Naive thymus-derived CD4-positive, alpha-beta T cell (primary cell): ENCODE measurements around the gene KLK12. TPM values are rescaled to one million over a fixed set of nuclear protein-coding genes. Genes with fewer than 3 reads are reported as not detected.

Experiments used
- ATAC-seq: fragments of 150-1000 bp; cut with Tn5 transposase; 2 replicates; pipeline ENCODE4 v1.10.0; 2021; ENCODE audit warnings: mild to moderate bottlenecking, moderate library complexity
- CTCF ChIA-PET: fragments of 350-600 bp; sonication (Branson Sonifier 250); formaldehyde crosslinking; loops from one replicate; lab custom pipeline; 2021; ENCODE audit warnings: antibody characterized with exemption; lab: Charles Lee
- POLR2A ChIA-PET: fragments of 350-600 bp; sonication (Branson Sonifier 250); formaldehyde crosslinking; loops from one replicate; lab custom pipeline; 2021; ENCODE audit warnings: antibody characterized with exemption, inconsistent platforms; lab: Charles Lee
- DNase-seq, 9 donors: peaks; one replicate each; pipeline versions ENCODE4 v3.0.0 to v3.0.0-alpha.2; 2020 to 2022; ENCODE audit warnings: mixed read lengths in 1 of 9
- H3K27ac ChIP-seq: one replicate; pipeline ENCODE4 v1.7.0; 2013; ENCODE audit warnings: mild to moderate bottlenecking, low read depth, low read length, moderate library complexity
- H3K27me3 ChIP-seq, 2 donors: one replicate each; pipeline ENCODE4 v1.7.0; 2013; ENCODE audit warnings: low read length in 2 of 2, mild to moderate bottlenecking in 2 of 2, moderate library complexity in 2 of 2; ENCODE audit not compliant: control insufficient read depth in 2 of 2, insufficient read depth in 2 of 2
- H3K36me3 ChIP-seq, 3 experiments: 1 replicate in 2 of 3; 2 replicates in 1 of 3; pipeline ENCODE4 v1.7.0; 2013; ENCODE audit warnings: low read length in 3 of 3, mild to moderate bottlenecking in 3 of 3, moderate library complexity in 1 of 3; ENCODE audit not compliant: insufficient read depth in 3 of 3, control insufficient read depth in 2 of 3
- H3K4me1 ChIP-seq, 2 donors: one replicate each; pipeline ENCODE4 v1.7.0; 2013; ENCODE audit warnings: low read length in 2 of 2, mild to moderate bottlenecking in 2 of 2, moderate library complexity in 1 of 2; ENCODE audit not compliant: control insufficient read depth in 2 of 2, insufficient read depth in 2 of 2
- H3K4me3 ChIP-seq: 2 replicates; pipeline ENCODE4 v1.7.0; 2013; ENCODE audit warnings: mild to moderate bottlenecking, low read length
- H3K9me3 ChIP-seq, 3 experiments: 1 replicate in 2 of 3; 2 replicates in 1 of 3; pipeline ENCODE4 v1.7.0; 2013; ENCODE audit warnings: low read length in 3 of 3; ENCODE audit not compliant: control insufficient read depth in 2 of 3
- H3K27ac Mint-ChIP-seq, 9 donors: one replicate each; pipeline ENCODE4 v1.8.0; 2020 to 2022; ENCODE audit warnings: mixed read lengths in 9 of 9, mild to moderate bottlenecking in 8 of 9, moderate library complexity in 5 of 9, inconsistent platforms in 2 of 9
- H3K27me3 Mint-ChIP-seq, 5 donors: one replicate each; pipeline ENCODE4 v1.8.0; 2021 to 2022; ENCODE audit warnings: mixed read lengths in 5 of 5, mild to moderate bottlenecking in 1 of 5
- H3K36me3 Mint-ChIP-seq, 5 donors: one replicate each; pipeline ENCODE4 v1.8.0; 2020 to 2022; ENCODE audit warnings: mixed read lengths in 5 of 5, mild to moderate bottlenecking in 3 of 5, inconsistent platforms in 1 of 5
- H3K4me1 Mint-ChIP-seq, 7 donors: one replicate each; pipeline ENCODE4 v1.8.0; 2020 to 2022; ENCODE audit warnings: mixed read lengths in 7 of 7, mild to moderate bottlenecking in 3 of 7, inconsistent platforms in 1 of 7
- H3K4me3 Mint-ChIP-seq, 10 donors: one replicate each; pipeline ENCODE4 v1.8.0; 2020 to 2022; ENCODE audit warnings: mild to moderate bottlenecking in 10 of 10, mixed read lengths in 10 of 10, moderate library complexity in 6 of 10, inconsistent platforms in 2 of 10
- H3K9me3 Mint-ChIP-seq, 11 donors: one replicate each; pipeline ENCODE4 v1.8.0; 2020 to 2022; ENCODE audit warnings: mixed read lengths in 11 of 11, mild to moderate bottlenecking in 4 of 11, inconsistent platforms in 1 of 11, moderate library complexity in 1 of 11
- intact Hi-C, 2 donors: fragments of 100-400 bp; cut with micrococcal nuclease; formaldehyde crosslinking; loops; one replicate each; pipeline ENCODE4 v1.15.1; 2023
- polyA plus RNA-seq, 2 donors: library from polyadenylated mRNA; unstranded; fragments of 300-500 nt; fragmentation: Illumina TruSeq; gene quantifications; one replicate each; pipeline ENCODE4 v1.2.3, GENCODE V29; 2021
- total RNA-seq, 6 experiments: library from RNA in 5 of 6; stranded (reverse) in 5 of 6; gene quantifications; 1 replicate in 5 of 6; 2 replicates in 1 of 6; pipeline ENCODE4 v1.2.3 and lab custom pipeline; 2021 to 2026

KLK12 gene
- total and polyA plus RNA-seq, 7 experiments from 2014 or later = not detected

GRCh38 chr19:51079481-51080110 lies 44.8 kb upstream of the KLK12 start:
- H3K4me3 ChIP-seq = no peak overlapping the region
- H3K27ac Mint-ChIP-seq = no peak overlapping the region
- DNase-seq (no peak), ATAC-seq (no peak)
- no peak overlapping the region for H3K27ac ChIP-seq
- H3K4me1 Mint-ChIP-seq = peaks cover 0 to 14% (median 0%) of the 10 kb centered on the region in 7 donors
- peaks cover 0 to 24% (median 12%) of the 10 kb centered on the region in 5 donors for H3K27me3 Mint-ChIP-seq
- H3K36me3 ChIP-seq = no peaks in the 10 kb centered on the region
- peaks cover 0 to 8% (median 0%) of the 10 kb centered on the region in 5 donors for H3K36me3 Mint-ChIP-seq
- intact Hi-C loops = no loop called here
- H3K4me3 Mint-ChIP-seq = no peak overlapping the region
- no peaks in the 10 kb centered on the region for H3K9me3 ChIP-seq
- ChIA-PET CTCF (no interaction called here), POLR2A (no interaction called here)
- H3K4me1 ChIP-seq = no peaks in the 10 kb centered on the region
- no peaks in the 10 kb centered on the region for H3K27me3 ChIP-seq
- peaks cover 0 to 2% (median 0%) of the 10 kb centered on the region in 11 donors for H3K9me3 Mint-ChIP-seq

GRCh38 chr19:51078731-51079130 lies 43.9 kb upstream of the KLK12 start:
- Histone ChIP-seq H3K27ac (no peak overlapping the region), H3K4me3 (no peak overlapping the region), H3K9me3 (no peaks in the 10 kb centered on the region), H3K27me3 (no peaks in the 10 kb centered on the region), H3K36me3 (no peaks in the 10 kb centered on the region), H3K4me1 (no peaks in the 10 kb centered on the region)
- ATAC-seq = no peak
- ChIA-PET POLR2A (no interaction called here), CTCF (no interaction called here)
- intact Hi-C loops = no loop called here
- Mint-ChIP-seq H3K27me3 (peaks cover 4 to 27% (median 20%) of the 10 kb centered on the region in 5 donors), H3K27ac (peak overlapping the region in 1 of 9 donors; percentile 57), H3K9me3 (peaks cover 0 to 7% (median 3%) of the 10 kb centered on the region in 11 donors), H3K36me3 (peaks cover 0 to 8% (median 5%) of the 10 kb centered on the region in 5 donors), H3K4me1 (peaks cover 0 to 7% (median 0%) of the 10 kb centered on the region in 7 donors), H3K4me3 (no peak overlapping the region)
- no peak for DNase-seq

- POLR2A ChIA-PET = no interaction called here
- Histone ChIP-seq H3K4me3 (no peak overlapping the region), H3K9me3 (no peaks in the 10 kb centered on the region), H3K36me3 (no peaks in the 10 kb centered on the region), H3K27ac (no peak overlapping the region), H3K27me3 (no peaks in the 10 kb centered on the region), H3K4me1 (no peaks in the 10 kb centered on the region)
- H3K27ac Mint-ChIP-seq = no peak overlapping the region
- peaks cover 0 to 5% (median 4%) of the 10 kb centered on the region in 5 donors for H3K36me3 Mint-ChIP-seq
- intact Hi-C loops = no loop called here
- CTCF ChIA-PET = no interaction called here
- DNase-seq (no peak), ATAC-seq (no peak)
- no peak overlapping the region for H3K4me3 Mint-ChIP-seq
- H3K9me3 Mint-ChIP-seq = peaks cover 0 to 13% (median 7%) of the 10 kb centered on the region in 11 donors
- peaks cover 4 to 22% (median 18%) of the 10 kb centered on the region in 5 donors for H3K27me3 Mint-ChIP-seq
- peaks cover 0 to 3% (median 0%) of the 10 kb centered on the region in 7 donors for H3K4me1 Mint-ChIP-seq
Measured at GRCh38 chr19:51078104-51078503, 43.3 kb upstream of the KLK12 start.

- ChIA-PET CTCF (no interaction called here), POLR2A (interaction anchor here (0.6 kb wide), 1 partner anchor 19 kb away, joined by 3 read pairs; no protein-coding TSS in a partner anchor)
- no peak overlapping the region for H3K4me3 Mint-ChIP-seq
- intact Hi-C loops = no loop called here
- peaks cover 4 to 19% (median 13%) of the 10 kb centered on the region in 5 donors for H3K27me3 Mint-ChIP-seq
- peak overlapping the region in 1 of 9 donors; percentile 36 for H3K27ac Mint-ChIP-seq
- H3K4me1 Mint-ChIP-seq = no peaks in the 10 kb centered on the region
- H3K4me3 ChIP-seq = no peak overlapping the region
- H3K36me3 ChIP-seq = no peaks in the 10 kb centered on the region
- H3K4me1 ChIP-seq = no peaks in the 10 kb centered on the region
- H3K36me3 Mint-ChIP-seq = peaks cover 0 to 5% (median 4%) of the 10 kb centered on the region in 5 donors
- no peaks in the 10 kb centered on the region for H3K27me3 ChIP-seq
- H3K27ac ChIP-seq = no peak overlapping the region
- no peaks in the 10 kb centered on the region for H3K9me3 ChIP-seq
- no peak for ATAC-seq
- no peak for DNase-seq
- peaks cover 0 to 17% (median 7%) of the 10 kb centered on the region in 11 donors for H3K9me3 Mint-ChIP-seq
Measured at GRCh38 chr19:51076631-51077213, 41.9 kb upstream of the KLK12 start.

- no peak overlapping the region for H3K4me3 ChIP-seq
- H3K9me3 ChIP-seq = no peaks in the 10 kb centered on the region
- Mint-ChIP-seq H3K27ac (no peak overlapping the region), H3K27me3 (peaks cover 4 to 19% (median 13%) of the 10 kb centered on the region in 5 donors), H3K9me3 (peaks cover 0 to 17% (median 7%) of the 10 kb centered on the region in 11 donors), H3K4me3 (no peak overlapping the region), H3K4me1 (no peaks in the 10 kb centered on the region), H3K36me3 (peaks cover 0 to 5% (median 4%) of the 10 kb centered on the region in 5 donors)
- no peaks in the 10 kb centered on the region for H3K27me3 ChIP-seq
- H3K27ac ChIP-seq = no peak overlapping the region
- intact Hi-C loops = no loop called here
- CTCF ChIA-PET = no interaction called here
- ATAC-seq (no peak), DNase-seq (no peak)
- POLR2A ChIA-PET = interaction anchor here (0.6 kb wide), 2 partner anchors 18 to 56 kb away, joined by 3 read pairs; no protein-coding TSS in a partner anchor
- H3K36me3 ChIP-seq = no peaks in the 10 kb centered on the region
- H3K4me1 ChIP-seq = no peaks in the 10 kb centered on the region
Measured at GRCh38 chr19:51075998-51076397, 41.2 kb upstream of the KLK12 start.

- no peaks in the 10 kb centered on the region for H3K27me3 ChIP-seq
Measured at GRCh38 chr19:51071095-51071405, 36.2 kb upstream of the KLK12 start.

More at GRCh38 chr19:51071095-51071405, 36.2 kb upstream of the KLK12 start:
- Mint-ChIP-seq H3K27ac (no peak overlapping the region), H3K27me3 (peaks cover 16 to 43% (median 26%) of the 10 kb centered on the region in 5 donors), H3K9me3 (peaks cover 0 to 20% (median 7%) of the 10 kb centered on the region in 11 donors), H3K4me3 (no peak overlapping the region), H3K36me3 (peaks cover 0 to 12% (median 0%) of the 10 kb centered on the region in 5 donors), H3K4me1 (peaks cover 0 to 1% (median 0%) of the 10 kb centered on the region in 7 donors)
- no peaks in the 10 kb centered on the region for H3K4me1 ChIP-seq
- intact Hi-C loops = no loop called here
- ChIA-PET POLR2A (no interaction called here), CTCF (no interaction called here)
- ATAC-seq (no peak), DNase-seq (no peak)
- H3K4me3 ChIP-seq = no peak overlapping the region
- no peaks in the 10 kb centered on the region for H3K36me3 ChIP-seq
- no peaks in the 10 kb centered on the region for H3K9me3 ChIP-seq
- H3K27ac ChIP-seq = no peak overlapping the region
